ENCODE measurements around the gene ZNF646. TPM values are rescaled to one million over a fixed set of nuclear protein-coding genes. Genes with fewer than 3 reads are reported as not detected.

Gene ZNF646
- total and polyA plus RNA-seq, 2 experiments from 2014 or later = 4.8 to 9.1 TPM

DNA sequence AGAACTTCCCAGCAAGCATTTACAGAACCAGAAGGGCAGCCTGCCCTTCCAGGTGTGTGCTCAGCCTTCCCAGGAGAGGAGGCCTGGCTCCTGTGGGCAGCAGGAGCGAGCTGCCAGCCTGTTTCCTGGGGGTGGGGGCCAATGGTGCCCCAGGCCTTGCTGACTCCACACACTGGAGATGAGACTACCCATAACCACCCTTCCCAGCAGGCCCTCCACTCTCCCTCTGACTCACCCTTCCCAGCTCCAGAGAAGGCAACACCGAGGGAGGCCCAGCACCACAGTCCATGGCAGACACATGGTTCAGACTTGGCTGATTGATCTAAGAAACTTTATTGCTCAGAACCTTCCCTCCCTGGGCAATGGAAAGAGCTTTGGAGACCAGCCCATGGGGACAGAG is 16.3 kb downstream of the ZNF646 start:
- Histone ChIP-seq H2AFZ (no peak overlapping the region), H3K4me2 (no peak overlapping the region), H3K9me3 (ENCODE audit: low read depth) (no peaks in the 10 kb centered on the region), H3K9me2 (replicated peaks; ENCODE audit: insufficient read depth) (no peaks in the 10 kb centered on the region), H3K36me3 (replicated peaks; ENCODE audit: insufficient read depth, low read depth) (no peaks in the 10 kb centered on the region), H3K79me2 (peaks cover 14% of the 10 kb centered on the region), H3K4me1 (ENCODE audit: insufficient read depth) (no peaks in the 10 kb centered on the region), H3K27me3 (no peaks in the 10 kb centered on the region), H3K4me3 (no peak overlapping the region), H3K27ac (no peak overlapping the region), H4K20me1 (ENCODE audit: insufficient read depth, poor library complexity, severe bottlenecking) (no peaks in the 10 kb centered on the region)
- 96% methylated on average over 2 of the region's 2 CpGs for WGBS (ENCODE audit: low lambda C conversion rate, missing lambda C conversion rate)
- TF ChIP-seq, protein P1, sequence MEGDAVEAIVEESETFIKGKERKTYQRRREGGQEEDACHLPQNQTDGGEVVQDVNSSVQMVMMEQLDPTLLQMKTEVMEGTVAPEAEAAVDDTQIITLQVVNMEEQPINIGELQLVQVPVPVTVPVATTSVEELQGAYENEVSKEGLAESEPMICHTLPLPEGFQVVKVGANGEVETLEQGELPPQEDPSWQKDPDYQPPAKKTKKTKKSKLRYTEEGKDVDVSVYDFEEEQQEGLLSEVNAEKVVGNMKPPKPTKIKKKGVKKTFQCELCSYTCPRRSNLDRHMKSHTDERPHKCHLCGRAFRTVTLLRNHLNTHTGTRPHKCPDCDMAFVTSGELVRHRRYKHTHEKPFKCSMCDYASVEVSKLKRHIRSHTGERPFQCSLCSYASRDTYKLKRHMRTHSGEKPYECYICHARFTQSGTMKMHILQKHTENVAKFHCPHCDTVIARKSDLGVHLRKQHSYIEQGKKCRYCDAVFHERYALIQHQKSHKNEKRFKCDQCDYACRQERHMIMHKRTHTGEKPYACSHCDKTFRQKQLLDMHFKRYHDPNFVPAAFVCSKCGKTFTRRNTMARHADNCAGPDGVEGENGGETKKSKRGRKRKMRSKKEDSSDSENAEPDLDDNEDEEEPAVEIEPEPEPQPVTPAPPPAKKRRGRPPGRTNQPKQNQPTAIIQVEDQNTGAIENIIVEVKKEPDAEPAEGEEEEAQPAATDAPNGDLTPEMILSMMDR (IDR thresholded peaks at IDR 0.05; ENCODE audit: poor library complexity) = no peak
- no peak for TF ChIP-seq EZH2 (IDR thresholded peaks at IDR 0.05; ENCODE audit: borderline replicate concordance)
- no peak for TF ChIP-seq EZH2phosphoT487 (IDR thresholded peaks at IDR 0.05; ENCODE audit: low read depth, severe bottlenecking, unreplicated experiment)
- DNase-seq (ENCODE audit: low spot score) = peak; percentile 8

DNA sequence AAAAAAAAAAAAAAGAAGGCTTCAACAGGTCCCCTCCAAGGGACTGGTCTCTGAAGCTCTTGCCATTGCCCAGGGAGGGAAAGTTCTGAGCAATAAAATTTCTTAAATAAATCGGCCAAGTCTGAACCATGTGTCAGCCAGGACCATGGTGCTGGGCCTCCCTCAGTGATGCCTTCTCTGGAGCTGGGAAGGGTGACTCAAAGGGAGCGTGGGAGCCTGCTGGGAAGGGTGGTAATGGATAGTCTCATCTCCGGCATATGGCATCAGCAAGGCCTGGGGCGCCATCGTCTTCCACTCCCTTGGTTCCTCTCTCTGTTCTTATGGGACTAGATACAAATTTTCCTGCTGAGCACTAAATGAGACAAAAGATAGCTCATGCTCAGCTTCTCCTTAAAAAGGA is 18.1 kb downstream of the ZNF646 start:
- Histone ChIP-seq H3K27ac (no peak overlapping the region), H3K4me2 (no peak overlapping the region)

DNA sequence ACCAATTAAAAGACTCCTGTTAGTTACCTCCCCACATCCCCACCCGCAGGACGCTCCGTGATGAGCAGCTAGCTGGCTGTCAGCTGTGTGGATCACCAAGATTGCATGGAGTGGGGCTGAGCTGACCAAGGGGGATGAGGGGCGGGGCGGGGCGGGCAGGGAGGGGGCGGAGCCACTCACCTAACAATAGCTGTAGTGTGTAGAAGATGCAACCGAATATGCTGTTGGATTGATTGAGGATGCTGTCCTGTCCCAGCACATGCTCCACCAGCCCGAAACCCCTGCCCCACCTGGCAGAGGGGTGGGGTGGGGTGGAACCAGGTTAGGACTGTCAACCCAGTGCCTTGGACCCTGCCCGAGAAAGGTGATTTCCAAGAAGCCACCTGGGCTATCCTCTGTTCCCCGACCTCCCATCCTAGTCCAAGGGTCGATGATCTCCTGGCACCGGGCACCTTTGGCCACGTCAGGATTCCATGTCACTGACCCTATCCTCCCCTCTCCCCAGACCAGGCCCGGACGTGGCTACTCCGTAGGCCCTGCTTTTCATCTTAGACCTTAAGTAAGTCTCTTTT is 19.0 kb downstream of the ZNF646 start:
- Histone ChIP-seq H3K79me2 (peaks cover 14% of the 10 kb centered on the region), H4K20me1 (ENCODE audit: insufficient read depth, poor library complexity, severe bottlenecking) (no peaks in the 10 kb centered on the region), H3K27me3 (no peaks in the 10 kb centered on the region), H3K4me3 (no peak overlapping the region), H3K4me2 (peak overlapping the region; percentile 93), H3K9me2 (replicated peaks; ENCODE audit: insufficient read depth) (no peaks in the 10 kb centered on the region), H2AFZ (no peak overlapping the region), H3K27ac (no peak overlapping the region), H3K9me3 (ENCODE audit: low read depth) (no peaks in the 10 kb centered on the region), H3K36me3 (replicated peaks; ENCODE audit: insufficient read depth, low read depth) (no peaks in the 10 kb centered on the region), H3K4me1 (ENCODE audit: insufficient read depth) (no peaks in the 10 kb centered on the region)
- TF ChIP-seq, protein P1 (IDR thresholded peaks at IDR 0.05; ENCODE audit: poor library complexity) = no peak
- TF ChIP-seq EZH2phosphoT487 (IDR thresholded peaks at IDR 0.05; ENCODE audit: low read depth, severe bottlenecking, unreplicated experiment) (no peak), EZH2 (IDR thresholded peaks at IDR 0.05; ENCODE audit: borderline replicate concordance) (no peak)
- peak; percentile 47 for DNase-seq (ENCODE audit: low spot score)
- 28% methylated on average over 12 of the region's 17 CpGs for WGBS (ENCODE audit: low lambda C conversion rate, missing lambda C conversion rate)

More for the DNA sequence above, 18.1 kb downstream of the ZNF646 start:
- no peak for TF ChIP-seq EZH2 (IDR thresholded peaks at IDR 0.05; ENCODE audit: borderline replicate concordance)
- TF ChIP-seq, protein P1 (IDR thresholded peaks at IDR 0.05; ENCODE audit: poor library complexity) = no peak
- no peak for TF ChIP-seq EZH2phosphoT487 (IDR thresholded peaks at IDR 0.05; ENCODE audit: low read depth, severe bottlenecking, unreplicated experiment)
- DNase-seq (ENCODE audit: low spot score) = peak; percentile 5
- Histone ChIP-seq H3K9me3 (ENCODE audit: low read depth) (no peaks in the 10 kb centered on the region), H3K27me3 (no peaks in the 10 kb centered on the region), H4K20me1 (ENCODE audit: insufficient read depth, poor library complexity, severe bottlenecking) (no peaks in the 10 kb centered on the region), H3K4me1 (ENCODE audit: insufficient read depth) (no peaks in the 10 kb centered on the region), H3K36me3 (replicated peaks; ENCODE audit: insufficient read depth, low read depth) (no peaks in the 10 kb centered on the region), H3K9me2 (replicated peaks; ENCODE audit: insufficient read depth) (no peaks in the 10 kb centered on the region), H3K79me2 (peaks cover 14% of the 10 kb centered on the region), H3K4me3 (no peak overlapping the region), H2AFZ (no peak overlapping the region)
- WGBS (ENCODE audit: low lambda C conversion rate, missing lambda C conversion rate) = 94% methylated on average over 5 of the region's 5 CpGs
